HK-2 (cell line): ENCODE data around the gene FLVCR2.

Experiments
- DNase-seq: peaks from one replicate; pipeline ENCODE4 v3.0.0-alpha.2; 2018; ENCODE audit not compliant: unreplicated experiment

FLVCR2 gene

GRCh38 chr14:75578102-75578785 lies at the start of gene FLVCR2:
Gene FLVCR2 (plus strand): TSS chr14:75578620. CDS start chr14:75578973, 353 bp downstream.
- peak; percentile 69 for DNase-seq

GRCh38 chr14:75531256-75531655 lies 47.2 kb upstream of the FLVCR2 start:
- DNase-seq, result no peak

GRCh38 chr14:75531660-75532317 lies 46.6 kb upstream of the FLVCR2 start:
- no peak for DNase-seq

- DNase-seq, result no peak
These were observed 44.4 kb upstream of the FLVCR2 start for GRCh38 chr14:75533791-75534555.

DNA sequence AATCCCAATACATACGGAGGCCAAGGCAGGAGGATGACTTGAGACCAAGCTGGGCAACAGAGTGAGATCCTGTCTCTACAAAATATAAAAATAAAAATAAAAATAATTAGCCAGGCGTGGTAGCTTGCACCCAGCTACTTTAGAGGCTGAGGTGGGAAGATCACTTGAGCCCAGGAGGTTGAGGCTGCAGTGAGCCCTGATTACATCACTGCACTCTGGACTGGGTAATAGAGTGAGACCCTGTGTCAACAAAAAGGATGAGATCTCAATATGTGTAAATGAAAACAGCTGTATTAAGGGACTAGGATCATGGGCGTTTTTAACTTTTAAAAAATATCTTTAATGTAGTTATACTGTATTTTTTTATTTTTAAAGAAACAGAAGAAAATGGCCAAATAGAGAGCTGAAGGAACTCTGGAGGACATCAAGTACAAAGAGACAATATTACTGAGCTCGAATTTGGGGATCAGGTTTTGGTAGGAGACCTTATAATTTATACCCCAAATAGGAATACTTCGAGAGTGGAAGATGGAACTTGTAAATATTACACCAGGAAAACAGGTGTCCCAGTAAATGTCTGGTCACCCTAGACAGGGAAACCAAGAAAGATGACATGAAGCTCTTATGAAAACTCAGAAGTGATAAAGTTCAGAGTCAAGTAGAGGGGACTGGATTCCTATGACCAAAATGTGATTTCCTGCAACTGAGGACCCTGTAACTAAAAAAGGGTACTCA lies 43.1 kb upstream of the FLVCR2 start:
- DNase-seq, result no peak

DNA sequence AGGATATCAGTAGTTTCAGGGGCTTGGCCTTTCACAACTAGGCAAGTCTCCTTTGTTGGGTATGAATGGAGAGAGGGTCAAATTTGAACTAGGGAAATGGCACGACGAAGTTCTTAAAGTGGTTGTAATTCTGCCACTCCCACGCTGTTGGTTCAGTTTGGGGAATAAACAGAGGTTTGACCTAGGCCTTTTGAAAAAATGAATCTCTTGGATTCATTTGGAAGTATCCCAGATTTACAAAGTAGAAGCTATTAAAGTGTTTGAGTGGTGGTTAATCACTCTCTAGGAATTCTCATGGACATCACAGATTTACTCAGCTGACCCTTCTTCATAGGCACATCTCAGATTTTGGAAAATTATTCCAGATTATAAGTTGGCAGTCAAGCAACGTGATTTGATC lies 41.3 kb upstream of the FLVCR2 start:
- no peak for DNase-seq

DNA sequence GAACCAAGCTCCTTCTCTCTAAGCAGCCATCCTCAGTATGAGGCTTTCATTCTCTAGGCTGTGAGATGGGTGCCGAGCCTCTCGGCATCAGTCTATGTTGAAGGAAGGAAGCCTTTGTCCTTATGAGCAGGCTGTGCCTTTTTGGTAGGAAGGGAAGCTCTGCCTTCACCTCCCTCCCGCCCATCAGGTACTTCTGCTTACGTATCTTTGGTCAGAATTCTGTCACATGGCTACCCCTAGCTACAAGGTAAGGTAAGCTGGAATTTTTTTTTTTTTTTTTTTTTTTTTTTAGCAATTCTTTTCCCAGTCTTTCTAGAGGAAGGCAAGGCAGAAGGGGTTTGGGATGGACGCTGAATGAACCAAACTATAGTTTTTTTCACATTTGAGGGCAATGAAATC lies 39.3 kb upstream of the FLVCR2 start:
- no peak for DNase-seq

DNA sequence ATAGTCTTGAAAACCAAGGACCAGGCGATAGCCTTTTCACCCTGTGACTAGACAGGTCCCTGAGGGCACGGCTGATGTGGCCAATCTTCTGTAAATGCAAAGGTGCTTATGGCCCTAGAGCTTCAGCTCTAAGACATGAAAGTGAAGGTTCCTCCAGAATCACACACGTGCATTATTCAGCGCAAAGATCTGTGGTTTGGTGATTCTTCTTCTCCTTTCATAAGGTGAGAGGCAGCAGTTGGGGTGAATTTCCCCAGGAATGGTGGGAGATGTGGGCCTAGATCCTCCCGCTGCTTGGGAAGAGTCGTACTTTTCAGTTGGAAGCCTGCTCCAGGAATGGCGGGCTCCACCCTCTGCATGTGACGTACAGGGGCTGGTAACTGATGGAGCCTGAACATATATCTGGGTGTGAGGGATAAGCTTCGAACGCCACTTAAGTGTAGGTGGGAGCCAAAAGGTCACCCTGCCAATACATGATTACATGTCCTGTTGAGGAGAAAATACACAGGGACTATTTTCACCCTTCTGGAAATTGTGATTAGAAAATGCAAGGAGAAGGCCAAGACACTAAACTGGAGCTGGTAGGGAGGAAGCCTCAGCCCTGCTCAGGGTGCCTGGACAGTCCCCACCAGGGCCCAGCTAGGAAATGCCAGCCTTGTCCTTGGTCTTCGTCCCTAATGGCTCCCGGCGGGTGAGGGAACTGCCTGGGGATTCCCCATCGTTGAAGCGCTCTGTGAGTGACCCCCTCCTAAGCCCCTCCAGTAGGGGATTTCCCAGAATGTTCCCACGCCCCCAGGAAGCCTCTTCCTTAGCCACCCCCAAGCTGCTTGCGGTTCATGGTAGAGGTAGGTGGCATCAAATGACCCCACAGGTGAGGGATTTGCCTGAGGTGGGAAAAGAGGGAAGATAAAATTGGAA lies 38.6 kb upstream of the FLVCR2 start:
- DNase-seq, result no peak

DNA sequence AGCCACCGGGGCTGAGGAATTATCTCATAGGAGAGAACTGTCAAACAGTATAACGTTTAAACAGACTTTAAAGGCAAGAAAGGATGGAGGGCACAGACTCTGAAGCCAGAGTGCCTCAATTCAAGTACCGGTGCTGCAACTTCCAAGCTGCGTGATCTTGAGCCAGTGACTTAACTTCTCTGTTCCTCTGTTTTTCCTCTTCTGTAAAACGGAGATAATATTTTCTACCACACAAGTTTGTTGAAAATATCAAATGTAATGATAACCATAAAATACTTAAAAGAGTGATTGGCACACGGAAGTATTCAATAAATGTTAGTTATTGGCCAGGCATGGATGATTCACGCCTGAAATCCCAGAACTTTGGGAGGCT lies 38.0 kb upstream of the FLVCR2 start:
- no peak for DNase-seq

DNA sequence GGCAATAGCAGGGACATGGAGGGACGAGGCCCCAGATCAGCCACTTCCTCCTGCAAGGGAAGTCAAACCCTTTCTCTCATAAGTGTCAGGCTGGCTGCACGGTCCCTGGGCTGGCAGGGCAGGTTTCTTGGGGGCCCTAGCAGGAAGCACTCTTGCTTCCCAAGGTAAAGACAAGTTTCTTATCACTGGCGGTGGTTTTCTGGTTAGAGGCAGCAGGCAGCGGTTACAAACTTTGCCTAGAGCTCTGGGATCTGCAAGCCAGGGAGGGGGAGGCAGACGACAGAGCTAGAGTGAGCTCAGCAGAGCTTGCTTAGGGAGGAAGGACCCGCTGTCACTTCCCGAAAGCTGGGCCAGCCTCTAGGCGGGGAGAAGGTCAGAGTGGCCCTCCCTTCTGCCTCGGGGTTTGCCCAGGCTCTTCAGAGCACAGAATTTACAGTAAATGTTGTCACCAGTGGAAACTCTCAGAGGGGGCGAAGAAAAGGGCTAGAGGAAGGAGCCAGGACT lies 35.8 kb upstream of the FLVCR2 start:
- no peak for DNase-seq

GRCh38 chr14:75543253-75543652 lies 35.2 kb upstream of the FLVCR2 start:
- no peak for DNase-seq

- no peak for DNase-seq
These were observed 34.6 kb upstream of the FLVCR2 start for GRCh38 chr14:75543786-75544185.

DNA sequence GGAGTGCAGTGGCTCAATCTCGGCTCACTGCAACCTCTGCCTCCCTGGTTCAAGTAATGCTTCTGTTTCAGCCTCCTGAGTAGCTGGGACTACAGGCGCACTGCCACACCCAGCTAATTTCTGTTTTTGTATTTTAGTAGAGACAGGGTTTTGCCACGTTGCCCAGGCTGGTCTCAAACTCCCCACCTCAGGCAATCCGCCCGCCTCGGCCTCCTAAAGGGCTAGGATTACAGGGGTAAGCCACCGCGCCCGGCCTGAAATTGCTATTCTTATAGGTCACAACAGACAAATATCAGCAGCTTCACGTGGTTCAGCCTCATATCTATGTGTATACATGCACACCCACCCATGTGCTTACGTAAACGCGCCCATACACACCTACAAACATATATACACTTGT lies 32.5 kb upstream of the FLVCR2 start:
- no peak for DNase-seq

GRCh38 chr14:75547552-75548250 lies 30.7 kb upstream of the FLVCR2 start:
- DNase-seq, result no peak

- no peak for DNase-seq
These were observed 29.9 kb upstream of the FLVCR2 start for GRCh38 chr14:75548544-75548943.

DNA sequence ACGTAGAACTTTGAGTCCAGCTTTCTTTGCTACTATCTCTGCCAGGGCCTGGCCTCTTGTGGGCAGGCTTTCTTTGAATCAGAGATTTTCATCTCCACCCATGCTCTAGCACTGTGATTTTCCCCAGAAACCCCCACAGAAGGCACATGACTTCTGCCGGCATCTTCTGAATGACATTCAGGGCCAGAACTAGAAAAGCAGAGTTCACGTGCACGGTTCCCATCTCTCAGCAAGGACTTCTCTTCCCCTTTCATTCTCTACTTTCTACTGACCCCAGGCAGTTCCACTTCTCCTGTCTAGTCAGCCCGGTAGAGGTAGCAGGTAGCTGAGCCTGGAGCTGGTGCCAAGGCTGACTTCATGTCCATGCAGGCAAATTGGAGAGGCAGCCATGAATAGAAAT lies 29.3 kb upstream of the FLVCR2 start:
- DNase-seq, result no peak

- no peak for DNase-seq
These were observed 27.4 kb upstream of the FLVCR2 start for GRCh38 chr14:75551021-75551420.

- no peak for DNase-seq
These were observed 25.3 kb upstream of the FLVCR2 start for GRCh38 chr14:75553157-75553556.

DNA sequence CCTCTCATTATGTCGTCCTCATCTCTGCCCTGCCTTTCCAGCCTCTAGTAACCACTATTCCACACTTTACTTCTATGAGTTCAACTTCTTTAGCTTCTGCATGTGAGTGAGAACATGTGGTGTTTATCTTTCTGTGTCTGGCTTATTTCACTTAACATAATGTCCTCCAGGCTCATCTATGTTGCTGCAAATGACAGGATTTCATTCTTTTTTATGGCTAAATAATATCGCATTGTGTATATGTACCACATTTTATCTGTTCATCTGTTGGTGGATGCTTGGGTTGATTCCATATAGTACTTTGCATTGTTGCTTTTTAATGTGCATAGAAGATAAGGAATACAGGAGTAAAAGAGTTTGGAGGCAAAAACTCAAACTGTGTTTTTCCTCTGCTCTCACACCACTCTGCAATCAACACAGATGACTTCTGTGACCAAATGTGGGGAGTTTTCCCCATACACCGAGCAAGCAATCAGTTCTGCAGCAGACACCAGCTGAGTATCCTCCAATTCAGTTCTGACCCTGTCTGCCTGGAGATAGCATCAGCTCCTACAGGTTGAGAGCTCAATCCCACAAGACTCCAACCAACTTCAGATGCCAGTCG lies 24.6 kb upstream of the FLVCR2 start:
- no peak for DNase-seq

DNA sequence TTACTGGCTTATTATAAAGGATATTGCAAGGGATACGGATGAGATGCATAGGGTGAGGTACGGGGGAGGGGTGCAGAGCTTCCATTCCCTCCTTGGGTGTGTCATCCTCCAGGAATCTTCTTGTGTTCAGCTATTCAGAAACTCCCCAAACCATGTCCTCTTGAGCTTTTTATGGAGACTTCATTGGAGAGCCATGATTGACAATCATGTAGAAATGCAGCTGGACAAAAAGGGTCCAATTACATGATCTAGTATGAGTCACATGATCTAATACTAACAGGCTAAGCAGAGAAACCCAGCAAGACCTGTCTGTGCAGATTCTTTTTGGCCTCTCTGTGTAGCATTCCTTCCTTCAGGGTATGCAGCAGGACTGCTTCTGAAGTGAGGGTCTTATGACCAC lies 23.9 kb upstream of the FLVCR2 start:
- DNase-seq, result no peak
